Measurements from ENCODE around the gene ARSG.

GRCh38 chr17:68422821-68423220 is 131.5 kb downstream of the ARSG start:
- TF ChIP-seq CHD2 (IDR thresholded peaks at IDR 0.05; ENCODE audit: low read length) (no peak), ATF2 (IDR thresholded peaks at IDR 0.05; ENCODE audit: low read length) (no peak), TEAD4 (IDR thresholded peaks at IDR 0.05; ENCODE audit: low read depth, low read length) (no peak), EP300 (IDR thresholded peaks at IDR 0.05; ENCODE audit: borderline replicate concordance in 1 of 2, low read depth in 2 of 2, low read length in 2 of 2) (no peak), ZNF274 (IDR thresholded peaks at IDR 0.05; ENCODE audit: borderline replicate concordance, extremely low read depth, low read length) (no peak)

Data from H1 (cell line).